Cortex of kidney (tissue), 1 donor: Measurements from ENCODE around the gene GFRA1.

Experiments
- DNase-seq: peaks from one replicate; lab custom pipeline; 2025; lab: John Stamatoyannopoulos, UW

Gene GFRA1

DNA sequence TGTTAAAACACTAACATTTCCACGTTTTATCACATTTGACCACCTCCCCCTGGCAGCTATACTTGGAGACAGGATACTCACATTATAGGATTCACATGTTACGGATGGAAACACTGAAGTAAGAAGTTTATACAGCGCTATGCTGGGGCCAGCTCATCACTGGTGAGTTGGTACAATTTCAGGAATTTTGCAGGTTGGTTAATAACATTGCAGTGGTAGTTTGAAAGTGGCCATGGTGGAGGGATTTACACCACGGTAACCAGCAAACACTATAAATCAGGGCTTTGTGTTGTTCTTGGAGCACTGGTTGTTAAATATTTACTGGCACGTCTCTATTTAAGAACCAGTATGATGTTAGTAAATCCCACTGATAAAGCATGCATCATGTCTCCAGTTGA lies 174.0 kb downstream of the GFRA1 start:
- DNase-seq, result no peak

DNA sequence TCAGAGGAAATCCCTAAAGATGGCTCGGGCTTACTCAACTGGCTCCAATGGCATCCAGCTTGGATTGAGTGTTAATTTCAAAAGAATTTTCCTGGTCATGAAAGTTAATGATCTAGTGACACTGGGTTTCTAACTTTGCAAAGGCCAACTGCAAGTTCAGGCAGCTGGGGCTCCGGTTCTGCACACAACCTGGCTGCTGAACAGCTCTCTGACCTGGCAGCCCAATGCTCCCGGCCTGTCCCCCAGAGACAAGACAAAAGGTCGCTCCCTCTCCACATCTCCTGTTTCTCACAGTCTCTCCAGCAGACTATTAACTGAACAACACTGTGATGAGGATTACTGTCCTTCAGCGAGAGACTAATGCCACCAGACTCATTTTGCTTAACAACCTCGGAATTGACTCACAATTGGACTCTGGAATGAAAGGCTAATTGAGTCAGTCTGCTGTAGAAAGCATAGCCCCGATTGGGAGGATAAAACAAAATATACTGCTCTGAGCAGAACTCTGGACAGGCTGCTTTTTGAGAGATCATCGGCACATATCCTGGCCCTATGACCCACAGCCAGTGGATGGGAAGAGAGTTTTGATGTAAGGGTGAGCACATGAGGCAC lies 174.5 kb downstream of the GFRA1 start:
- DNase-seq, result no peak

DNA sequence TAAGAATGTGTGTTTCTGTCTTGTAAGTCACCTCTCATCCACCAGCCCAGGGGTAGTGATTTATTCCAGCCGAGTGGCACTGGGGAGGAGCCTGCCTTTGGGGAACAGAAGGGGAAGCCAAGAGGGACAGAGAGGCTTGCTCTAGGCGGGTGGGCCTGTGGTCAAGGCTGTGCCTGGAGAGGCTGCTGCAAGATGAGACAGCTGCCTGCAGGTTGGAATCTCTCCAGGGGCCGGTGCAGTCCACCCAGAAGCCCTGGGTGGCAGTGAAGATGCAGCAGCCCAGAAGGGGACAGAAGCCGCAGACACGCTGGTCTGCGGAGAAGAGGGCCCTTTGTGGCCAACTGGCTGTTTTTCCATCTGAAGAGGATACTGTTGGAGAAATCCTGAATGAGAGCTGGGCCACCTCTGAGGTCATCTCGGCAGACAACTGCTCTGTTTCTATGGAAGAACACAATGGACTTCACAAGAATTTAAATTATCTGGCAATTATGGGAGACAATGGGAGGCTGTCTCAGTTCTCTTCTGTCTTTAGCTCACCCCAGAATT lies 175.7 kb downstream of the GFRA1 start:
- DNase-seq, result no peak

DNA sequence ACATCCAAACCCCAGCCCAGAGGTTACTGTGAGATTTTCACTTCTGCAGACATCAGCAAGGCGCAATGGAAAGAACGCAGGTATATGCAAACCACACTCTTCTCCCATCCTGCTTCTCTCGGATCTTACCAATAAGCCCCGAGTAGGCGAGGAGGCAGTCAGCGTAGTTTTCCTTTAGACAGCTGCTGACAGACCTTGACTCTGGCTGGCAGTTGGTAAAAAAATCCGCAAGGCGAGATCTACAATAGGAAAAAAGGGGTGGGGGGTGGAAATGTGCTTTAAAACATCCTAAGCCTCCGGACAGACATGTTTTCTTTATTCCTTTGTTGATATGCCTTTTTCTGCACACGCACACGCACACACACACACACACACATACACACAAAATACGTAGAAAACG lies 176.5 kb downstream of the GFRA1 start:
- DNase-seq, result no peak

DNA sequence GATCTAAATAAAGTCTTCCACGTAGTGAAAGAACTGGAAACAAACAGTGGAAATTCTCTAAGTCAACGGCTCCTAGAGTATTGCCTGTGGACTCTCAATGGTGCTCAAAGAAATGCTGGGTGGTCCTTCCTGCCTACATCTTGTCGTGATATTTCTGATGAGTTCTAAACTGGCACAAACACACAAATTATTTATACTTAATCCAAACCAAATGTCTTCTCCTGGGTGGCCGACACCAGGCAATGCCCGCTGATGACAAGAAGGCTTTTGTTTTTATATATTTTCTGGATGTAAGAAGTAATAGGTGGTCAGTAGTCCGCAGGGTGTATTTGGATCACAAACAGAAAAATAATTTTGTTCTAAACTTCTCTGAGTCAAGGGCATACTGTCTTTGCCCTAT lies 178.7 kb downstream of the GFRA1 start:
- DNase-seq, result no peak

DNA sequence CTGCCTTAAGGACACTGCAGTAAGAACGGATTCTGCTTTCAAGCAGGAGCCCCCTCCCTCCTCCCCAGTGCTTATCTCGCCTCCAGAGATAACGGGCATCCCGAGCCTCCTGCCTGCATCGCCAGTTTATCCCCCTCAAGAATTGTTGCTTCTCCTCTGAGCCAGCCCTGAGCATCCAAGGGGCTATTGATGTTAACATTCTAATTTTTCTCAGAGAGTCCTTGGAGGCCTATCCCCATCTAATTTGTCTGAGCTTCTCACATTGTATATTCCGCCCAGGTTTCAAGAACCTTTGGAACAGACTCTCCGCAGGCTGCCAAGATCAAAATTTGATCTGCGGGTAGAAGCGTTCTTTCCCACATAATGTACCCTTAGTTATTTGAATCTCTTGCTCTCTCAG lies 180.0 kb downstream of the GFRA1 start:
- no peak for DNase-seq

DNA sequence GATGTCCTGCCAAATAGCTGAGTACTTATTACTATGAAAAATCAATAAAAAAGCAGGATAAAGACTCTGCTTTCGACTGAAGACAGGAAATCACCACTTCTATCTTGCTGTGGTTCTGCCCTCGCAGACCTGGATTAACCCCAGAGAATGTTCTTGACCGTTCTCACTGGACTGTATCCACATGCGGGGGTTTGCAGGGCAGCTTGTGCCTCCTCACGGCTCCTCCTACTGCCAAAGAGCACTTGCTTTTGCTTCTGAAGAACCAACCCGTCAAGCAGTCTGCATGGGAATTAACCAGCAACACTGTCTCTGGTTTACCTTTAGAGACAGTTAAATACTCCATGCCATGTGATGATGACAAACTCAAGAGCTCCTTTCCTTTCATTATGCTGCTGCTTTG lies 184.0 kb downstream of the GFRA1 start:
- no peak for DNase-seq

DNA sequence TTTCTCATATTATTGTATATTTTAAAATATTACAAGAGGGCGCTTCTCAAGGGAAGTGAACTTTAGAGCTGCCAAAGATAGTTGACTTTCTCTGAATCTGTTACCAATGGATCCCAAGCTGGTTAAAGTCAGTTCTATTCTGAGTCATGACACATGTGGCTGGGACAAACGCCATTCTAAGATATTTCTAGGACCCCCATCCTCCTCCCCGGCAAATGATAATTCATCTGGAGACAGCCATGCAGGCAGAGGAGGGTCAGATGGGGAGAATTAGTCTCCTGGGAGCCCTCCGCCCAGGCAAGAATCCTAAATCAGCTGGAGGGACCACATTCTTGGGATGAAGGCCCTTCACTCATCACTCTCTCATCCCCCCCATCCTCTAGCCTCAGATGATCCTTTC lies 187.7 kb downstream of the GFRA1 start:
- DNase-seq, result no peak

DNA sequence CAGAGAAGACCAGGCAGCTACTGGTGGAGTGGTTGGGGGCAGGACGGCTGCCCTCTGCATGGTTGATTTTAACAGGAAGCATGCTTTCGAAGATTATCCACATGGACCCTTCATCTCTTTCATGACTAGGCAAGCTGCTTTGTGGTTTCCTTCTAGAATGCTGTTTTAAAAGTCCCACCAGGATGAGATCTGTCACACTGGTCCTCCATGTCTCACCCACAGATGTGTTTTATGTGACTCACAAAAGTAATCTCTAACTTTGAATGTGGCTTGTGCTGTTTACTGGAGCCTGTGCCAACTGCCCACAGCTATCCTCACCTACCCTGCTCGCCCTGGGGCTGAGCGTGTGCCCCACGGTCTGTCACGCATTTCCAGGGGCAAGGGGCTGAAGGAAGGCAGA lies 188.8 kb downstream of the GFRA1 start:
- DNase-seq, result no peak

DNA sequence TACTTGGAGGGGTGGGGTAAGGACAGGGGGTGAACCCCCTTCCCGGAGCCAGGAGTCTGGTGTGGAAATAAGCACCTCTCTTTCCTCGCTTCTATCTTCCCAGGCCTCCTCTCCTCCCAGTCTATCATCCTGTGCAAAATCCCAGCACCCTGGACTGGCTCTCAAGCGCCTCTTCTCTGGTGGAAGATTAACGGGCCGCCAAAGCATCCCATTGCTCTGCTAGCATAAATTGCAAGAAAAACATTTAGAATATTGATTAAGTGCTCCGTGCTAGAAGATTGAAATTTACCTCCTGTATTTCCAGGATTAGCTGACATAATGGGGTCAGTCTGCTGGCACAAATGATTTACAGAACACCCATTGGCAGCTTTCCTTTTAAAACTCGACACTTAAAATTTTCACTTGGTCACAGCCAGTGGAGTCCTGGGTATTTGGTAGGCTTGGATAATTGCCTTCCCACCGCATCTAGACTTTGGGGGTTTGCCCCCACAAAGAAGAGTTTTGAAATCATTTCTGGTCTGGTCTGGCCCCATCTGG lies 189.7 kb downstream of the GFRA1 start:
- DNase-seq, result no peak

DNA sequence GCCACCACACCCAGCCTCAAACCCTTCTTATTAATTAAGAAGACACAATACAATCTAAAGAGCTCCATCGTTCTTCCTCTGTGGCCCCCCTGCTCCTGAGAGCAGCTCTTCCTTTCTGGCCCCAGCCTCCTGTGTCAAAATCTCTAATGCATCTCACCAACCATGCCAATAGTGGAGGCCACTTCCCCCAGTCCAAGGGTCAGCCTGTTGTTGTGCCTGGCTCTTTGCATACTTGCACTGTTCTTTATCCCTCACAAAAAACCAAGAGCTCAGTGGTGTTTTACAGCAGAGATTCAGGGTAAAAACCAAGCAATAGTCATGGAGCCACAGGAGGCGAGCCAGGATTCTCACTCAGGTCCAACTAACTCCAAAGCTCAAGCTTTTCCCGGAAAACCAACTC lies 190.2 kb downstream of the GFRA1 start:
- DNase-seq, result no peak

DNA sequence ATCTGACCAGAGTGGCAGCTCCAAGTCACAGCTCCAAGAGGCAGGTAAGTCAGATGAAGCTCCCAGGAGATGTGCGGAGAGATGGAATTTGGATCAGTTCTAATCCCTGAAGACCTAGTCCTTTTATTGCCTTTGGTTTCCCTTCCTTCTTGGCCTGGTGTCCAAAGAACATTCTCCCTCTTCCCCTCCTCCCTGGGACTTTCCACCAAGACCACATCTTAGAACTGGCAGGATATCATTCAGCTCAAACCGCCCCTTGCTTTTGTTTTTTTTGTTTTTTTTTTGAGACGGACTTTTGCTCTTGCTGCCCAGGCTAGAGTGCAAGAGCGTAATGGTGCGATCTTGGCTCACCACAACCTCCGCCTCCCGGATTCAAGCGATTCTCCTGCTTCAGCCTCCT lies 190.8 kb downstream of the GFRA1 start:
- DNase-seq, result no peak

DNA sequence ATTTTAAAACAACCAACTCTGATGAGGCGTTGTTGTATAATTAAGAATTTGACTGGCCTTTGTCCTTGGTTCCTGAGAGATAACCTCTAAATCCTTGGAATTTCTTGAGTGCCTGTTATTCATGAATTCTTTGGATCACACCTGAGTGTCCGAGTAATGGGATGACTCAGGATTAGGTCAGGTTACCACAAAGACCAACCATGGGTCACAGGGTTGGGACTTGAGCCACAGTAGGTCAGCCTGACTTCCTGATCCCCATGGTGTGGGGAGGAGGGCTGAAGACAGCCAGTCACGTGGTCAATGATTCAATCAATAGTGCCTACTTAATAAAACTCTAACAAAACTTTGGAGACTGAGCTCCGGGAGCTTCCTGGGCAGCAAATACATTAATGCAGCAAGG lies 192.5 kb downstream of the GFRA1 start:
- no peak for DNase-seq

DNA sequence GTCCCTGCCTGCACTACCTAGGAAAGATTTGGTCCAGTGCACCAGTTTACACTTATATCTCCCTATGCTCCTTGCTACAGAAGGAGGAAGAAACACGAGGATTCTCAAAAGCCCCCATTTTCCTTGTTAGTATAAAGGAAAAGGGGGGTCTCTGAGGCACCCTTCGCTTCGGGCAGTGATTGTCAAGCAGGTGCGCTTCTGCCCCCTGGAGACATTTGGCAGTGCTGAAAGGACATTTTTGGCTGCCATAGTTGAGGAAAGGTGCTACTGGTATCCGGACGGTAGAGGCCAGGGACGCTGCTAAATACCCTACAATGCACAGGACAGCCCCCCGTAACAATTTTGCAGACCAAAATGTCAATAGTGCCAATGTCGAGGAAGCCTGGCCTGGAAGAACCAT lies 193.7 kb downstream of the GFRA1 start:
- DNase-seq, result no peak

DNA sequence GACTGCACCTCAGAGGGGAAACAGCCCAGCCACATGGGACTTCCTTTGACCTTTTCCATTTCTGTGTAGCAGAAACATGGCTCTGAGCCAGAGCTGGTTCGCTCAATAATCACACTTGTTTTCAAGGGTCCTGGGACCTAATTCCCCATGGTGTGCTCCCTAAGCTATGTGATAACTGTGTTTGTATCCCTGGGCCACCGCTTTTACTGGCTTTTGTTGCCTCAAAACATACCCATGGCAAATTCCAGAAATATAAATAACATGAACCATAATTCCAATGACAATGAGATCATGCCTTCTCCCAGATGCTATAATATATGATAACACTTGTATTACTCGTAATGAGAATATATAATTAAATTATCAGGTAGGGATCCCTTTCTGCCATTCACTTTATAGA lies 196.4 kb downstream of the GFRA1 start:
- no peak for DNase-seq

DNA sequence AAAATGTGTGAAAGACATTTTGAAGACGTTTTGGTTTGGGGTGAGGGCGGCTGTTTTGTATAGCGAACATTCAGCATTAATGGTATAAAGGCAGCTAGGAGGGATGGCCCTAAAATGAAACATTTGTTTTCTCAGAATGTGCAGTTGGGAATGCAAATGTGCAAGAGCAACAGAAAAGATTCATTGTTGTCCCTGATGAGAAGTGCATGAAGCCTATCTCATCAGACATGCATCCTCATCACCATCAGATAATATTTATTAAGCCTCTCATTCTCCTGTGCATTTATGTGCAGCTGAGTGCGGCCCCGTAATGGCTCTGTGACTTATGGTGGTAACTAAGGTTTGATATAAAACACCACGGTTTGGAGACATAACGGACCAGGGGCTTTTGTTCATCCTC lies 199.5 kb downstream of the GFRA1 start:
- no peak for DNase-seq

DNA sequence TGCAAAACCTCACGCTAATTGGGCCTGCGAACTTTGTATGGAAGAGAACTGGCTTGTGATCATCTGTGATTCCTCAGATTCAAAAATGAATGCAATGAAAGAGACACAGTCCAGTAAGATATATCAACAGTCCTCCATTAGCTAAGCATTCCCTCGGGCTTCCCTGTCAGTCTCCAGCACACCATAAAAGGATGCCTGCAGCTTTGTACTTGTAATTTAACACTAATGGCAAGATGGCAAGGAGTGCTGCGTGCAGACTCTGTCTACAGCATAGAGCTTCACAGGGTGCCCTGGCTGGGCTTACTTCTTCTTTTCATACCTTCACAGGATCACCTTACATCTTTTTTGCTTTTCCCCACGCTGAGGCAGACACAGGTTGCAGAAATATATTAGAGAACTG lies 200.0 kb downstream of the GFRA1 start:
- DNase-seq, result no peak

DNA sequence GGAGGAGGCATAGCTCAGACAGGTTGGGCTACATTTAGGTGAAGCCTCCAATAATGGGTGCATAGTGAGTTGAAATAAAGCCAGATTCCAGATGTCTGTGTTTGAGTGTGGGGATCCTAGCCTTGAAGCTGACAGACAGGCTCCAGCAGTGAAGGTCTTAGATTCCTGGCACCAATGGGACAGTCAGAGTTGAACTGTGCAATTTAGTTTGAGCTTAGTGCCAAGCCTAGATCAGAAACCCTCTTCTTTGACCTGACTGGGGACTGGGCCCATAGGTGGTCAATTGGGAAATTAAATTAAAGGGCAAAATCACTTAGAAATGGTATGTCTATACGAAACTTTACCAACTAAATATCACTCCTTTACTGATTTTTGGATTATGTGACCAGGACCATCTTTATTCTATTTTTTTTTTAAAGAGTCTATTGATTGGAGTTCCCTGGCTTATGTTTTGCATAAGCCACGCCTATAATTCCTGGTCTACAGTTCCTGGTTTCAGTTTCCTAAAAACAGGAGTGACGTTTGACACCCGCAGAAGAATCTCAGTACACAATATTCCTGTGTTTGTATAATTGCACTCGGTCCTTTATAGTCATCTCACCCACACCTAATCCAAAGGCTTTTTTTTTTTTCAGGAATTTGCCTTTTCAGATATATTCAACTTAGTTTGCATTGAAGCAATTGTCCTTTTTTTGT lies 201.4 kb downstream of the GFRA1 start:
- DNase-seq, result no peak

DNA sequence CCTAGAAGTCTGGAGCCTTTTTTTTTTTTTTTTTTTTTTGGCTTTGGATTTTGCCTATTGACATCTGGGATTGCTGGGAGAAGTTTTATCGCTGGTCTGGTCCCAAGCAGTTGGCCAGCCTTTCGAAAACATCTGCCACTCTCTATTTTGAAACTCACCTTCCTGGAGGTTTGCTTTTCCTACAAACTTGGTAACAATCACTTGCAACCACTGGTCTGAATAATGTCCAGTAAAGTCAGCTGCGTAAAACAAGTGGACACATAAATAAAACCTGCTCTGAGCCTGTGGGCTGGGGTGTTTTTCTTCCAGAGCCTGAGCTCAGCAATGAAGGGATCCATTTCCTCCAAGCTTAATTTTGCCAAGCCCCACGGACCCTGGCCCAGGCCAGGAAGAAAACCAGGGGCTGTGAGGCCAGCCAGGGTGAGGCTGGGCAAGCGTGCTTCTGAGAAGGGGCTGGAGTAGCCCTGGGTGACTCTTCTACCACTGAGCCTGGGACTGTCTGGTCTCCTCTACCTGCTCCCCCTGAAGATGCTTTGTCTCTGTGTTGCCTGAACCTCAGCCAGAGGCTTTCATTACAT lies 202.2 kb downstream of the GFRA1 start:
- no peak for DNase-seq

DNA sequence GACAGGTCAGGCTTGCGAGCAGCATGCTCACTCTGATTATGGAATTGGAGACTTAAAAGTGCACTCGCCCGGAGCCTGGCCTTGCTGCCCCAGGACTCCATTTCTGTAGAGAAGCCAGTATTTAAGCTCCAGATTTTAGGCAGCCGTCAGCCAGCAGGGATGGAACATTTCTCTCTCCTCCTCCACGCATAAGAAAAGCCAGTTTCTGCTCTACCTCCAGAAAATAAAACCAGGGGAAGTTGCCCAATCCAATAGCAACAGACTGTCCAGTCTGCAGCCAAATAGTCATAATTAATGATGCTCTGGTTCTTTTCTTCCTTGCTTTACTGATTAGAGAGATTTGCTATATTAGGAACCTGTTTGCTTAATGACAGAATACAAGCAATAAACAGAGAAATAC lies 203.2 kb downstream of the GFRA1 start:
- no peak for DNase-seq

DNA sequence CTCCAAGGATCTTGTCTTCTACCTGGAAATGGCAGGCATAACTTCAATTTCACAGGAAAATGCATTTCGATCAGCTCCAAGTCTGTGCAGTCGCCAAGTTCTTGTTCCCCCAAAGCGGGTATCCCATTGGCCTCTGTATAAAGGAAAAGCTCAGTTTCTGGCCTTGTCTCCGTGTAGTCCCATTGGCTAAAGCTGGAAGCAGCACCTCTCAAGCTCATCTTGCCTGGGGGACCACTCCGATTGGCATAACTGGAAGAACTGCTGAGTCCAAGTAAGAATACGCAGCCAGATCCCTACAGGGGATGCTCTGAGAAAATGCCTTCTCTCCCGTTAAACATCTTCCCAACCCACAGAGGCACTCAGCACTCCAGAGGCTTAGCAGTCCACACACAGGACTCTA lies 205.2 kb downstream of the GFRA1 start:
- no peak for DNase-seq

DNA sequence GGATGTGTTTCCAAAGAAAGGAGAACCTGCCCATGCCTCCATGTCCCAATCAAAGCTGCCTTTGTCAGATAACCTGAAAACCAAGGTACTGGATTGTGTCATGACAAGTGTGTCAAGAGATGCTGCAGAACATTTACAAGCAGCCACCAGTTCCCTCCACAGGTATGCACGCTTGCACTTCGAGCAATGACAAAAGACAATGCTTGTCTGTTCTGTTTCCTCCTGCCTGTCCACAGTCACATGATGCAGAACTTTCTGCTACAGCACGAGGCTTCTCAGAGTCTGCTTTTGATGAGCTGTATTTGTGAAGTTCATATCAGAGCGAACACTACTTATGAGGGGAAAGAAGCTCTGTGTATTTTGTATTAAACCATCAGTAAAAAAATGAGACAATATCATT lies 209.9 kb downstream of the GFRA1 start:
- DNase-seq, result no peak

DNA sequence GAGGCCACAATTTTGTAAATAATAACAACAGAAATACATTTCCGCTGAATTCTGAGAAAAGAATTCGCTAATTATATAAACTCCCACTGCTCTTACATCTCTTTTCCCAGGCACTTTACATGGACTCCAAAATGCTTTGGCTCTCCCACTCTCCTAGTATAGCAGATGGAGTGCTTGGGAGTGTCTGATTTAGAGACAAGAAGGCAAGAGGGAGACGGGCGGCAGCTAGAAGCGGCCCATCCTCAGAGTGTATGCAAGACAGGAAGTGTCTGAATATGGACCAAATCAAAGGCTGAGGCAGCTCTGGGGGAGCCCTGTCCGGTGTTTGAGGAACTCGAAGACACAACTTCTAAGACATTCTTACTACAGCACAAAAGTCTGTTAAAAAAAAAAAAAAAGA lies 212.1 kb downstream of the GFRA1 start:
- DNase-seq, result no peak
